CD4-positive, alpha-beta memory T cell (primary cell): ENCODE results near the gene ACTL9. TPM values are rescaled to one million over a fixed set of nuclear protein-coding genes. Genes with fewer than 3 reads are reported as not detected.

Experiments
- CTCF ChIA-PET: fragments of 350-600 bp; sonication (Branson Sonifier 250); formaldehyde crosslinking; loops from one replicate; lab custom pipeline; 2021; ENCODE audit warnings: inconsistent platforms; ENCODE audit not compliant: partially characterized antibody; lab: Charles Lee
- POLR2A ChIA-PET: fragments of 350-600 bp; sonication (Branson Sonifier 250); formaldehyde crosslinking; loops from one replicate; lab custom pipeline; 2021; ENCODE audit not compliant: partially characterized antibody; lab: Charles Lee
- DNase-seq, 5 donors: peaks; one replicate each; pipeline versions ENCODE4 v3.0.0 to v3.0.0-alpha.2; 2020 to 2022; ENCODE audit warnings: mixed read lengths in 1 of 5
- H3K27ac ChIP-seq: one replicate; pipeline ENCODE4 v1.7.0; 2013; ENCODE audit warnings: low read depth, low read length
- H3K27me3 ChIP-seq: 2 replicates; pipeline ENCODE4 v1.7.0; 2013; ENCODE audit warnings: mild to moderate bottlenecking, low read length, moderate library complexity; ENCODE audit not compliant: insufficient read depth
- H3K36me3 ChIP-seq: 2 replicates; pipeline ENCODE4 v1.7.0; 2013; ENCODE audit warnings: mild to moderate bottlenecking, low read length, moderate library complexity; ENCODE audit not compliant: insufficient read depth
- H3K4me1 ChIP-seq: 2 replicates; pipeline ENCODE4 v1.7.0; 2013; ENCODE audit warnings: mild to moderate bottlenecking, low read length, moderate library complexity; ENCODE audit not compliant: insufficient read depth
- H3K4me3 ChIP-seq, 2 donors: one replicate each; pipeline ENCODE4 v1.7.0; 2013; ENCODE audit warnings: low read length in 2 of 2, mild to moderate bottlenecking in 1 of 2
- H3K9me3 ChIP-seq, 2 donors: one replicate each; pipeline ENCODE4 v1.7.0; 2013; ENCODE audit warnings: low read length in 2 of 2, control low read depth in 1 of 2; ENCODE audit not compliant: control insufficient read depth in 1 of 2
- H3K27ac Mint-ChIP-seq, 7 donors: one replicate each; pipeline ENCODE4 v1.8.0; 2020 to 2021; ENCODE audit warnings: mixed read lengths in 7 of 7, mild to moderate bottlenecking in 6 of 7, inconsistent platforms in 3 of 7, moderate library complexity in 3 of 7
- H3K27me3 Mint-ChIP-seq, 2 donors: one replicate each; pipeline ENCODE4 v1.8.0; 2020 to 2021; ENCODE audit warnings: mixed read lengths in 2 of 2
- H3K36me3 Mint-ChIP-seq, 2 donors: one replicate each; pipeline ENCODE4 v1.8.0; 2020 to 2021; ENCODE audit warnings: mixed read lengths in 2 of 2, inconsistent platforms in 1 of 2, mild to moderate bottlenecking in 1 of 2
- H3K4me1 Mint-ChIP-seq, 4 donors: one replicate each; pipeline ENCODE4 v1.8.0; 2020 to 2021; ENCODE audit warnings: mixed read lengths in 4 of 4, mild to moderate bottlenecking in 1 of 4
- H3K4me3 Mint-ChIP-seq, 8 donors: one replicate each; pipeline ENCODE4 v1.8.0; 2020 to 2021; ENCODE audit warnings: mixed read lengths in 8 of 8, mild to moderate bottlenecking in 7 of 8, moderate library complexity in 6 of 8, inconsistent platforms in 3 of 8
- H3K9me3 Mint-ChIP-seq, 8 donors: one replicate each; pipeline ENCODE4 v1.8.0; 2020 to 2021; ENCODE audit warnings: mixed read lengths in 8 of 8, mild to moderate bottlenecking in 5 of 8, inconsistent platforms in 3 of 8, moderate library complexity in 1 of 8
- intact Hi-C: fragments of 100-400 bp; cut with micrococcal nuclease; formaldehyde crosslinking; loops from one replicate; pipeline ENCODE4 v1.15.1; 2023
- polyA plus RNA-seq, 2 donors: library from polyadenylated mRNA; unstranded; fragments of 300-500 nt; fragmentation: Illumina TruSeq; gene quantifications; one replicate each; pipeline ENCODE4 v1.2.3, GENCODE V29; 2021
- total RNA-seq, 2 experiments: library from RNA; stranded (reverse); gene quantifications; one replicate each; pipeline ENCODE4 v1.2.3, GENCODE V29; 2021

ACTL9 gene
- total and polyA plus RNA-seq, 4 experiments from 2014 or later = not detected

- no peak for DNase-seq
- Mint-ChIP-seq H3K27ac (peak overlapping the region in 1 of 7 donors; percentile 43), H3K9me3 (peaks cover 0 to 11% (median 0%) of the 10 kb centered on the region in 8 donors), H3K4me3 (no peak overlapping the region), H3K4me1 (peaks cover 12 to 40% (median 26%) of the 10 kb centered on the region in 4 donors), H3K36me3 (no peaks in the 10 kb centered on the region), H3K27me3 (peaks cover 0 to 9% of the 10 kb centered on the region in 2 donors)
- Histone ChIP-seq H3K27ac (no peak overlapping the region), H3K4me3 (no peak overlapping the region), H3K4me1 (peaks cover 10% of the 10 kb centered on the region), H3K36me3 (no peaks in the 10 kb centered on the region), H3K9me3 (no peaks in the 10 kb centered on the region), H3K27me3 (no peaks in the 10 kb centered on the region)
- ChIA-PET POLR2A (no interaction called here), CTCF (no interaction called here)
- intact Hi-C loops = no loop called here
Measured at GRCh38 chr19:8678244-8678807, 20.3 kb downstream of the ACTL9 start.

- Histone ChIP-seq H3K4me1 (peaks cover 19% of the 10 kb centered on the region), H3K27me3 (no peaks in the 10 kb centered on the region), H3K9me3 (no peaks in the 10 kb centered on the region), H3K27ac (no peak overlapping the region), H3K36me3 (no peaks in the 10 kb centered on the region), H3K4me3 (no peak overlapping the region)
- ChIA-PET CTCF (no interaction called here), POLR2A (no interaction called here)
- Mint-ChIP-seq H3K27ac (peak overlapping the region in 1 of 7 donors; percentile 31), H3K36me3 (no peaks in the 10 kb centered on the region), H3K27me3 (peaks cover 0 to 8% of the 10 kb centered on the region in 2 donors), H3K4me3 (no peak overlapping the region), H3K9me3 (peaks cover 0 to 8% (median 0%) of the 10 kb centered on the region in 8 donors), H3K4me1 (peaks cover 17 to 38% (median 20%) of the 10 kb centered on the region in 4 donors)
- DNase-seq = no peak
- intact Hi-C loops = no loop called here
Measured at GRCh38 chr19:8675066-8675465, 23.5 kb downstream of the ACTL9 start.

DNA sequence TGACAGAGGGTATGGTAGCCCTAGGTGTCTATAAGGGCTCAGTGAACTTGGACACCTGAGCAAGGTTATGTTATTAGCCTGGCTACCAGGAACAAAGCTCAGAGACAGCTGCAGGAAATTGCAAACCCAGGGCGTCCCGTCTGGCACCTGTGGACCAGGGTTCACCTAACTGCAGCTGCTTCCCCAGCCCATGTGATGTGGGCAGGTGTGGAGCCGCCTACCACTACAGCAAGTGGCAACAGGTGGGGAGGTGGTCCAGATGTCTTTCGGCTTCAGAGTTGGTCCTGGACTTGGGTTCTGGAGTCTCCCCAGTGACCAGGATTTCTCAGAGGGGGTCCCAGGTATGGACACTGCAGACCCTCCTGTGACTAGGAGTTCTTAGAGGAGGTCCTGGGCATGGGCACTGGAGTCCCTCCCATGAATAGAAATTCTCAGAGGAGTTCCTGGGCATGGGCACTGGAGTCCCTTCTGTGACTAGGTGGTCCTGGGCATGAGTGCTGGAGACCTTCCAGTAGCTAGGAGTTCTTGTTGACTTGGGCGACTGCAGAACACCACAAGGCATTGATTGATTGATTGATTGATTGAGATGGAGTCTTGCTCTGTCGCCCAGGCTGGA lies 25.2 kb downstream of the ACTL9 start:
- H3K27me3 ChIP-seq = no peaks in the 10 kb centered on the region
- ChIA-PET CTCF (no interaction called here), POLR2A (no interaction called here)
- Mint-ChIP-seq H3K4me3 (no peak overlapping the region), H3K27ac (no peak overlapping the region), H3K4me1 (peaks cover 19 to 50% (median 26%) of the 10 kb centered on the region in 4 donors), H3K9me3 (peaks cover 0 to 6% (median under 1%) of the 10 kb centered on the region in 8 donors), H3K36me3 (no peaks in the 10 kb centered on the region), H3K27me3 (peaks cover 0 to 6% of the 10 kb centered on the region in 2 donors)
- no peaks in the 10 kb centered on the region for H3K9me3 ChIP-seq
- peaks cover 19% of the 10 kb centered on the region for H3K4me1 ChIP-seq
- DNase-seq = no peak
- H3K4me3 ChIP-seq = no peak overlapping the region
- H3K36me3 ChIP-seq = no peaks in the 10 kb centered on the region
- no peak overlapping the region for H3K27ac ChIP-seq
- intact Hi-C loops = no loop called here

- peaks cover 0 to 3% (median 0%) of the 10 kb centered on the region in 8 donors for H3K9me3 Mint-ChIP-seq
- no peaks in the 10 kb centered on the region for H3K36me3 ChIP-seq
- peak overlapping the region in 4 of 8 donors; percentile 12 to 70 (median 38) for H3K4me3 Mint-ChIP-seq
- ChIA-PET CTCF (interaction anchor here (0.7 to 5.6 kb wide), 4 partner anchors 12 to 89 kb away, joined by 4 to 40 read pairs (median 8); no protein-coding TSS in a partner anchor), POLR2A (interaction anchor here (0.7 kb wide), 1 partner anchor 175 kb away, joined by 3 read pairs; no protein-coding TSS in a partner anchor)
- H3K27me3 ChIP-seq = no peaks in the 10 kb centered on the region
- H3K4me3 ChIP-seq = no peak overlapping the region
- H3K4me1 ChIP-seq = peaks cover 51% of the 10 kb centered on the region
- no peaks in the 10 kb centered on the region for H3K9me3 ChIP-seq
- peaks cover 29 to 80% (median 49%) of the 10 kb centered on the region in 4 donors for H3K4me1 Mint-ChIP-seq
- no peak for DNase-seq
- no peaks in the 10 kb centered on the region for H3K27me3 Mint-ChIP-seq
- intact Hi-C loops = no loop called here
- H3K27ac Mint-ChIP-seq = peak overlapping the region in 5 of 7 donors; percentile 46 to 74 (median 52)
- H3K36me3 Mint-ChIP-seq = no peaks in the 10 kb centered on the region
- no peak overlapping the region for H3K27ac ChIP-seq
Measured at GRCh38 chr19:8666814-8667405, 31.7 kb downstream of the ACTL9 start.

GRCh38 chr19:8665468-8666213 lies 33.0 kb downstream of the ACTL9 start:
- H3K4me1 ChIP-seq = peaks cover 39% of the 10 kb centered on the region
- H3K27me3 Mint-ChIP-seq = no peaks in the 10 kb centered on the region
- peaks cover 20 to 70% (median 39%) of the 10 kb centered on the region in 4 donors for H3K4me1 Mint-ChIP-seq
- CTCF ChIA-PET = interaction anchor here (1.2 to 5.6 kb wide), 3 partner anchors 11 to 28 kb away, joined by 3 to 40 read pairs (median 10); no protein-coding TSS in a partner anchor
- peak overlapping the region in 7 of 8 donors; percentile 17 to 72 (median 51) for H3K4me3 Mint-ChIP-seq
- H3K27ac ChIP-seq = no peak overlapping the region
- no peaks in the 10 kb centered on the region for H3K27me3 ChIP-seq
- intact Hi-C loops = no loop called here
- no peaks in the 10 kb centered on the region for H3K36me3 ChIP-seq
- no peaks in the 10 kb centered on the region for H3K36me3 Mint-ChIP-seq
- no peak for DNase-seq
- peaks cover 0 to 3% (median 0%) of the 10 kb centered on the region in 8 donors for H3K9me3 Mint-ChIP-seq
- POLR2A ChIA-PET = interaction anchor here (0.9 kb wide), 1 partner anchor 11 kb away, joined by 5 read pairs; no protein-coding TSS in a partner anchor
- H3K9me3 ChIP-seq = no peaks in the 10 kb centered on the region
- peak overlapping the region; percentile 2 to 88 (median 69) for H3K27ac Mint-ChIP-seq
- H3K4me3 ChIP-seq = no peak overlapping the region

- Mint-ChIP-seq H3K4me1 (peaks cover 20 to 64% (median 38%) of the 10 kb centered on the region in 4 donors), H3K27ac (peak overlapping the region in 6 of 7 donors; percentile 15 to 60 (median 46)), H3K9me3 (peaks cover 0 to 3% (median 0%) of the 10 kb centered on the region in 8 donors), H3K27me3 (no peaks in the 10 kb centered on the region), H3K36me3 (no peaks in the 10 kb centered on the region), H3K4me3 (peak overlapping the region; percentile 27 to 82 (median 56))
- DNase-seq = no peak
- Histone ChIP-seq H3K4me3 (peak overlapping the region; percentile 37 to 47), H3K9me3 (no peaks in the 10 kb centered on the region), H3K27me3 (no peaks in the 10 kb centered on the region), H3K27ac (no peak overlapping the region), H3K36me3 (no peaks in the 10 kb centered on the region), H3K4me1 (peaks cover 39% of the 10 kb centered on the region)
- ChIA-PET POLR2A (no interaction called here), CTCF (interaction anchor here (1.2 to 5.6 kb wide), 3 partner anchors 10 to 29 kb away, joined by 3 to 40 read pairs (median 10); no protein-coding TSS in a partner anchor)
- intact Hi-C loops = no loop called here
Measured at GRCh38 chr19:8664671-8665057, 33.9 kb downstream of the ACTL9 start.
